PC-9 (cell line): ENCODE measurements around the gene SYCP2L.

Source experiments
- EZH2 ChIP-seq: fragments of 200-600 bp; sonication (generic); IDR thresholded peaks from 2 replicates; pipeline ENCODE4 v1.8.0; 2017; ENCODE audit warnings: antibody characterized with exemption, low read depth
- TF ChIP-seq, protein P1 (sequence below): fragments of 200-600 bp; sonication (generic); conservative IDR thresholded peaks from 2 replicates; pipeline ENCODE4 v1.6.1; 2017; ENCODE audit warnings: mixed run types, antibody characterized with exemption, mild to moderate bottlenecking, moderate library complexity

DNA sequence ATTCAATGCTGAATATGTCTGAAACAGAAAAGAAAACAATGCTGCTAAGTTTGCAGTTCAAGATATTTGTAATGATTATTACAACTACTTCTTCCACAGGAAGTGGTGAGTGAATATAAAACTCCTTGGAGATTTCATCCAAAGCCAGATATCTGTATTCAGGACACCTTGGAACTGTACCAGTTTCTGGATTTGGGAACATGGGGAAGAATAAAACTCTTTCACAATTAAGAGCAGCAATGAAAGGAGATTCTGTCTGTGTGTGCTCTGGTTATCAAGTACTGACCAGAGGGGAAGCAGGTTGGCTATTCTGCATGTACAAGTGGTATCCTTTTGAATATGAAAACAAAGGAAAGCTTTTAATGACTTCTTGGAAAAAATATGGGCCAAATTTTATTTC is 136.2 kb downstream of the SYCP2L start:
- TF ChIP-seq, protein P1, sequence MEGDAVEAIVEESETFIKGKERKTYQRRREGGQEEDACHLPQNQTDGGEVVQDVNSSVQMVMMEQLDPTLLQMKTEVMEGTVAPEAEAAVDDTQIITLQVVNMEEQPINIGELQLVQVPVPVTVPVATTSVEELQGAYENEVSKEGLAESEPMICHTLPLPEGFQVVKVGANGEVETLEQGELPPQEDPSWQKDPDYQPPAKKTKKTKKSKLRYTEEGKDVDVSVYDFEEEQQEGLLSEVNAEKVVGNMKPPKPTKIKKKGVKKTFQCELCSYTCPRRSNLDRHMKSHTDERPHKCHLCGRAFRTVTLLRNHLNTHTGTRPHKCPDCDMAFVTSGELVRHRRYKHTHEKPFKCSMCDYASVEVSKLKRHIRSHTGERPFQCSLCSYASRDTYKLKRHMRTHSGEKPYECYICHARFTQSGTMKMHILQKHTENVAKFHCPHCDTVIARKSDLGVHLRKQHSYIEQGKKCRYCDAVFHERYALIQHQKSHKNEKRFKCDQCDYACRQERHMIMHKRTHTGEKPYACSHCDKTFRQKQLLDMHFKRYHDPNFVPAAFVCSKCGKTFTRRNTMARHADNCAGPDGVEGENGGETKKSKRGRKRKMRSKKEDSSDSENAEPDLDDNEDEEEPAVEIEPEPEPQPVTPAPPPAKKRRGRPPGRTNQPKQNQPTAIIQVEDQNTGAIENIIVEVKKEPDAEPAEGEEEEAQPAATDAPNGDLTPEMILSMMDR = no peak
- TF ChIP-seq EZH2 = no peak
